Sigmoid colon (tissue), 3 donors: ENCODE measurements around the gene P4HB.

ENCODE experiments used
- POLR2A ChIP-seq, 2 donors: fragments of 450-650 bp; IDR thresholded peaks; one replicate each; pipeline ENCODE4 v1.6.1; 2016; ENCODE audit warnings: antibody characterized with exemption in 2 of 2, mild to moderate bottlenecking in 2 of 2, moderate library complexity in 2 of 2
- TF ChIP-seq, protein P1 (sequence below), 4 experiments: fragments of 450-650 bp in 3 of 4; fragments of 200-600 bp in 1 of 4; IDR thresholded peaks; one replicate each; pipeline ENCODE4 v1.5.1; 2016 to 2019; ENCODE audit warnings: antibody characterized with exemption in 4 of 4, mild to moderate bottlenecking in 3 of 4, moderate library complexity in 2 of 4

DNA sequence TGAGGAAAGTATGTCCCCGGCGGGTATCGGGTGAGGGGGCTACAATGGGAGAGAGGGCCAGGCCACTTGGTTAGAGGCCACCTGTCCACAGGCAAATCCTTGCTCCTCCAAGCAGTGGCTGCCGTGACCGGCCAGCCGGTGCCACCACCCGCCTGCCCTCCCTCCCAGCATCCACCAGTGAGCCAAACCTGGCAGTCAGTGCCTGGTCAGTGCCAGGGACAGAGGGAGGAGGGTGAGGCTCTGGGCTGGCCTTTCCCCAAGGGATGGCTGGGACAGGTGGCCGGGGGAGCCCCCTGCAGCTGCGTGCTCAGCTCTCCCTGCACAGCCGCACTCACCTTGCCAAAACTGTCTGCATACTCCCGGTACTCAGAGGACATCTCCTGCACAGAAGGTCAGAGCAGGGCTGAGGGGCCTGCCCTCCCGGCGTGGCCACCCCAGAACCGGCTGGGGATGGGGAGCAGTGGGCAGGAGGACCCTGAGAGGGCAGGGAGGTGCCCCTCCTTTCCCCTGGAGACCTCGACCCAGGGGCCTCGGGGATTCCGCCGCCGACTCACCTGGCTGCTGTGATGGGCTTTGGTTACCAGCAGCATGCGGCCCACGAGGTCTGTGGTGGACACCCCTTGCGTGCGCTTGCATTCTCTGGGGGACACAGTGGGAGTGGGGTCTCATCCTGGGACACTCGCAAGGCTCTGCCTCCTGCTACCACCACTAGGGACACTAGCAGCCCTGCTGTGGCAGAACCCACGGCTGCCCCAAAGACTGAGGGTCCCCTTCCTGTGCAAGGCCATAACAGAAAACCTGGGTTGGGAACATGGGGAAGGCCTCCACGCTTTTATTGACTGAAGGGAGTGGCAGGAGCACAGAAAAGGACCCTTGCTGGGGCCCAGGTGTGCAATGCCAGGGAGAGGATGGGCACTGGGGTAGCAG lies 47.1 kb upstream of the P4HB start:
- TF ChIP-seq, protein P1, sequence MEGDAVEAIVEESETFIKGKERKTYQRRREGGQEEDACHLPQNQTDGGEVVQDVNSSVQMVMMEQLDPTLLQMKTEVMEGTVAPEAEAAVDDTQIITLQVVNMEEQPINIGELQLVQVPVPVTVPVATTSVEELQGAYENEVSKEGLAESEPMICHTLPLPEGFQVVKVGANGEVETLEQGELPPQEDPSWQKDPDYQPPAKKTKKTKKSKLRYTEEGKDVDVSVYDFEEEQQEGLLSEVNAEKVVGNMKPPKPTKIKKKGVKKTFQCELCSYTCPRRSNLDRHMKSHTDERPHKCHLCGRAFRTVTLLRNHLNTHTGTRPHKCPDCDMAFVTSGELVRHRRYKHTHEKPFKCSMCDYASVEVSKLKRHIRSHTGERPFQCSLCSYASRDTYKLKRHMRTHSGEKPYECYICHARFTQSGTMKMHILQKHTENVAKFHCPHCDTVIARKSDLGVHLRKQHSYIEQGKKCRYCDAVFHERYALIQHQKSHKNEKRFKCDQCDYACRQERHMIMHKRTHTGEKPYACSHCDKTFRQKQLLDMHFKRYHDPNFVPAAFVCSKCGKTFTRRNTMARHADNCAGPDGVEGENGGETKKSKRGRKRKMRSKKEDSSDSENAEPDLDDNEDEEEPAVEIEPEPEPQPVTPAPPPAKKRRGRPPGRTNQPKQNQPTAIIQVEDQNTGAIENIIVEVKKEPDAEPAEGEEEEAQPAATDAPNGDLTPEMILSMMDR (IDR thresholded peaks at IDR 0.05), result no peak
- TF ChIP-seq POLR2A (IDR thresholded peaks at IDR 0.05), result no peak
